IMR-90 (cell line): ENCODE results near the gene LAMA5. TPM values are rescaled to one million over a fixed set of nuclear protein-coding genes. Genes with fewer than 3 reads are reported as not detected.

ENCODE experiments used
- ATAC-seq: fragments of 200-7000 bp; cut with Tn5 transposase; 2 replicates; pipeline ENCODE4 v1.9.1; 2020; ENCODE audit warnings: low read depth, mild to moderate bottlenecking, moderate library complexity
- BruUV-seq: library from RNA; stranded (reverse); fragments of 400-500 nt; replicated peaks from 2 replicates; lab custom pipeline; 2021; lab: Mats Ljungman, UMichigan
- CTCF ChIA-PET: fragments of 300-600 bp; formaldehyde crosslinking; extraction: SDS; loops from one replicate; lab custom pipeline; 2021; ENCODE audit warnings: antibody characterized with exemption; lab: Yijun Ruan, JAX
- POLR2A ChIA-PET: fragments of 300-600 bp; sonication (Branson Sonifier 250); formaldehyde crosslinking; loops from one replicate; lab custom pipeline; 2022; ENCODE audit warnings: antibody characterized with exemption; ENCODE audit not compliant: unreplicated experiment; lab: Charles Lee
- DNase-seq: peaks from one replicate; pipeline ENCODE4 v3.0.0; 2013
- H2AFZ ChIP-seq: replicated peaks from 2 replicates; pipeline ENCODE3; 2013; ENCODE audit warnings: low read length, mild to moderate bottlenecking; ENCODE audit not compliant: poor library complexity
- H2AK5ac ChIP-seq: 2 replicates; pipeline ENCODE4 v1.6.1; 2013; ENCODE audit warnings: low read depth, low read length, inconsistent platforms
- H2AK9ac ChIP-seq: replicated peaks from 2 replicates; pipeline ENCODE3; 2013; ENCODE audit warnings: mild to moderate bottlenecking, low read depth, low read length, moderate library complexity; ENCODE audit not compliant: poor library complexity
- H2BK120ac ChIP-seq: 2 replicates; pipeline ENCODE4 v1.6.1; 2013; ENCODE audit warnings: low read depth, low read length, inconsistent platforms
- H2BK15ac ChIP-seq: 3 replicates; pipeline ENCODE4 v1.6.1; 2013; ENCODE audit warnings: low read depth, low read length, inconsistent platforms
- H2BK20ac ChIP-seq: 2 replicates; pipeline ENCODE4 v1.6.1; 2013; ENCODE audit warnings: low read depth, mild to moderate bottlenecking, inconsistent platforms, low read length, moderate library complexity
- H2BK5ac ChIP-seq: 2 replicates; pipeline ENCODE4 v1.6.1; 2013; ENCODE audit warnings: mild to moderate bottlenecking, low read depth, low read length, inconsistent platforms; ENCODE audit not compliant: poor library complexity, severe bottlenecking
- H3K14ac ChIP-seq: replicated peaks from 2 replicates; pipeline ENCODE4 v1.6.1; 2013; ENCODE audit warnings: low read depth, low read length, inconsistent platforms
- H3K18ac ChIP-seq: 2 replicates; pipeline ENCODE4 v1.6.1; 2013; ENCODE audit warnings: low read depth, low read length, control low read depth
- H3K23ac ChIP-seq: 2 replicates; pipeline ENCODE4 v1.6.1; 2013; ENCODE audit warnings: low read depth, low read length, inconsistent platforms
- H3K27ac ChIP-seq: 2 replicates; pipeline ENCODE4 v1.5.1; 2013; ENCODE audit warnings: mild to moderate bottlenecking, control low read depth, low read length; ENCODE audit not compliant: insufficient read depth
- H3K27me3 ChIP-seq: 2 replicates; pipeline ENCODE4 v1.6.1; 2013; ENCODE audit warnings: low read length; ENCODE audit not compliant: control insufficient read depth, insufficient read depth
- H3K36me3 ChIP-seq: 2 replicates; pipeline ENCODE4 v1.6.1; 2013; ENCODE audit warnings: low read length, mixed read lengths; ENCODE audit not compliant: control insufficient read depth, insufficient read depth
- H3K4ac ChIP-seq: 2 replicates; pipeline ENCODE4 v1.6.1; 2013; ENCODE audit warnings: low read depth, low read length, inconsistent platforms
- H3K4me1 ChIP-seq: 2 replicates; pipeline ENCODE4 v1.6.1; 2013; ENCODE audit warnings: low read length, mixed read lengths; ENCODE audit not compliant: control insufficient read depth, insufficient read depth
- H3K4me2 ChIP-seq: 2 replicates; pipeline ENCODE4 v1.6.1; 2013; ENCODE audit warnings: low read depth, mild to moderate bottlenecking, control low read depth, low read length, moderate library complexity
- H3K4me3 ChIP-seq: 2 replicates; pipeline ENCODE4 v1.5.1; 2013; ENCODE audit warnings: low read depth, mild to moderate bottlenecking, control low read depth, low read length, moderate library complexity; ENCODE audit not compliant: insufficient read depth
- H3K56ac ChIP-seq: 2 replicates; pipeline ENCODE4 v1.6.1; 2013; ENCODE audit warnings: low read length, inconsistent platforms; ENCODE audit not compliant: insufficient read depth; ENCODE audit errors: extremely low read depth
- H3K79me1 ChIP-seq, 2 experiments: 2 replicates each; pipeline ENCODE4 v1.6.1; 2013; ENCODE audit warnings: low read length in 2 of 2, inconsistent platforms in 1 of 2, low read depth in 1 of 2
- H3K9ac ChIP-seq: 2 replicates; pipeline ENCODE4 v1.6.1; 2013; ENCODE audit warnings: low read depth, low read length, control low read depth
- H3K9me1 ChIP-seq: 2 replicates; pipeline ENCODE4 v1.6.1; 2013; ENCODE audit warnings: low read length, inconsistent platforms; ENCODE audit not compliant: insufficient read depth
- H3K9me3 ChIP-seq: 2 replicates; pipeline ENCODE4 v1.6.1; 2013; ENCODE audit warnings: low read length; ENCODE audit not compliant: control insufficient read depth, insufficient read depth
- H4K20me1 ChIP-seq: 2 replicates; pipeline ENCODE4 v1.6.1; 2013; ENCODE audit warnings: low read length, inconsistent platforms; ENCODE audit not compliant: insufficient read depth
- H4K5ac ChIP-seq: 2 replicates; pipeline ENCODE4 v1.6.1; 2013; ENCODE audit warnings: mild to moderate bottlenecking, low read depth, low read length, control low read depth
- H4K8ac ChIP-seq, 2 experiments: 2 replicates each; pipeline ENCODE4 v1.6.1; 2013; ENCODE audit warnings: low read depth in 2 of 2, low read length in 2 of 2, control low read depth in 1 of 2, inconsistent platforms in 1 of 2
- H4K91ac ChIP-seq: 2 replicates; pipeline ENCODE4 v1.6.1; 2013; ENCODE audit warnings: low read depth, low read length, inconsistent platforms; ENCODE audit not compliant: insufficient read depth
- CHD1 ChIP-seq: IDR thresholded peaks from 2 replicates; pipeline ENCODE4 v1.6.1; 2012; ENCODE audit warnings: low read depth, low read length, improper control_type of control experiment
- FOS ChIP-seq: fragments of 150-350 bp; IDR thresholded peaks from 2 replicates; pipeline ENCODE4 v1.6.1; 2016; ENCODE audit warnings: low read depth, low read length
- MAZ ChIP-seq: IDR thresholded peaks from 2 replicates; pipeline ENCODE4 v1.6.1; 2012; ENCODE audit warnings: low read depth, mild to moderate bottlenecking, low read length, improper control_type of control experiment, moderate library complexity, borderline replicate concordance
- NFE2L2 ChIP-seq: fragments of 150-350 bp; IDR thresholded peaks from 2 replicates; pipeline ENCODE4 v1.6.1; 2016; ENCODE audit warnings: low read depth, mild to moderate bottlenecking, low read length
- POLR2A ChIP-seq: IDR thresholded peaks from 2 replicates; pipeline ENCODE4 v1.6.1; 2012; ENCODE audit warnings: mild to moderate bottlenecking, low read depth, low read length
- WGBS, 2 experiments: methylation state at CpG; one replicate each; pipeline versions ENCODE4 v1.1.5 to v1.1.7; 2013; ENCODE audit warnings: missing lambda C conversion rate in 2 of 2; ENCODE audit not compliant: insufficient read length in 1 of 2; ENCODE audit errors: extremely low coverage in 2 of 2; 5-methylcytosine and 5-hydroxymethylcytosine counted together
- dilution Hi-C: fragments of 300-500 bp; cut with HindIII; formaldehyde crosslinking; loops from one replicate; pipeline ENCODE4 v1.14.3; 2018; ENCODE audit warnings: low sequenced_read_pairs; ENCODE audit not compliant: unreplicated experiment
- in situ Hi-C: fragments of 300-500 bp; cut with MboI; formaldehyde crosslinking; loops from 3 replicates; pipeline ENCODE4 v1.14.3; 2019; ENCODE audit warnings: low sequenced_read_pairs, inconsistent platforms, mixed read lengths
- intact Hi-C: fragments of 100-400 bp; cut with micrococcal nuclease; formaldehyde crosslinking; loops from 2 replicates; pipeline ENCODE4 v1.10.0; 2022
- polyA plus RNA-seq, 3 experiments: library from polyadenylated mRNA; depleted of rRNA; stranded (reverse); fragments of >200 nt; gene quantifications; 2 replicates each; pipeline ENCODE4 v1.2.3, GENCODE V29; 2012; ENCODE audit warnings: low replicate concordance in 1 of 3
- total RNA-seq: library from RNA; depleted of rRNA; stranded (reverse); fragments of >200 nt; gene quantifications from 2 replicates; pipeline ENCODE4 v1.2.3, GENCODE V29; 2012

Gene LAMA5
- total and polyA plus RNA-seq, 2 of the 4 experiments (the other 2 are of a cell fraction), result 0.90 to 7.3 TPM

DNA sequence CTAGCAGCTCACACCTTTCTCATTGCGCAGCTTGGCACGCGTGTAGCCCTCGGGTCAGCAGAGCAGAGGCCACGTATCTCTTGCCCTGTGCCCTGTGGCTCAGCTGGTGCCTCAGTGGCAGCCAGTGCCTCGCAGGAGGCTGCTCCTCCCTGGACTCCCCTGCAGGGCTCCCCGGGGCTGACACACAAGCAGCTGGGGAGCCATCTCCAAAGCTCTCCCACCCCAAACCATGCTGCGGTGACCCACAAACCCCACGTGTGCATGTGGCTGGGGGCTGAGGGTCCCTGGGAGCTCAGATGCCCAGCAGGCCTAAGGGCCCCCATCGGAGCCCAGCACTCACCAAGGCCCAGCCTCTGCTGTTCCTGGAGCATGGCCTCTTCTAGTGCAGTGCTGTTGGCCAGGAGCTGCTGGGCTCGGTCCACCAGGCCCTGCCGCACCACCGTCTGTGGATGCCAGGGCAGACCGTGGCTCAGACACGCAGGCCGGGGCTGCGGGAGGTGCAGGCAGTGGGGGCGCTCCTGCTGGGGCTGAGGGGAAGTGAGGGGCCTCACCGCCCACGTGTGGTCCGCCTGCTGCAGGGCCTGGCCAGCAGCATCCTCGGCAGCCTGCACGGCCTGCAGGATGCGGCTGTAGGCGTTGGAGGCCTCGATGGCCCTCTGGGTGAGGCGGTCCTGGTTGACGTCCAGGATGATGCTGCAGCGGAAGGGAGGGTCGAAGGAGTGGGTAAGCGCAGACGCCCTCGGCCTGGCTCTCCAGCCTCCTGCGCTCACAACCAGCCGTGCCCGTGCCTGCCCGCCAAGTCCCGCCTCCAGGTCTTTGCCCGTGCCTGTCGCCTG lies 50.6 kb downstream of the LAMA5 start:
- no peaks in the 10 kb centered on the region for H4K20me1 ChIP-seq
- intact Hi-C loops, result no loop called here
- ChIA-PET CTCF (no interaction called here), POLR2A (no interaction called here)
- H3K27ac ChIP-seq, result no peak overlapping the region
- no TSS peak for BruUV-seq
- no peak overlapping the region for H3K23ac ChIP-seq
- no peak for ATAC-seq
- H2BK5ac ChIP-seq, result no peak overlapping the region
- no peak overlapping the region for H4K8ac ChIP-seq
- dilution Hi-C loops, result no loop called here
- H3K79me1 ChIP-seq, result no peaks in the 10 kb centered on the region
- no peaks in the 10 kb centered on the region for H3K27me3 ChIP-seq
- H3K9me3 ChIP-seq, result no peaks in the 10 kb centered on the region
- H3K14ac ChIP-seq, result no peak overlapping the region
- no peak for TF ChIP-seq POLR2A
- TF ChIP-seq MAZ, result no peak
- no peak for TF ChIP-seq CHD1
- TF ChIP-seq NFE2L2, result no peak
- TF ChIP-seq FOS, result no peak
- H3K4ac ChIP-seq, result no peak overlapping the region
- no peaks in the 10 kb centered on the region for H3K4me1 ChIP-seq
- H2AK5ac ChIP-seq, result no peak overlapping the region
- no peak overlapping the region for H3K56ac ChIP-seq
- no peak for DNase-seq
- 90% methylated on average over 29 of the region's 40 CpGs; no CpG with 5 or more reads in 1 of the 2 experiments for WGBS, 2 experiments
- no peak overlapping the region for H3K4me3 ChIP-seq
- no peak overlapping the region for H2BK120ac ChIP-seq
- no peak overlapping the region for H4K5ac ChIP-seq
- H2BK15ac ChIP-seq, result no peak overlapping the region
- H3K4me2 ChIP-seq, result no peak overlapping the region
- H3K36me3 ChIP-seq, result peaks cover 42% of the 10 kb centered on the region; the same call in 1 of the 2 replicates
- no peak overlapping the region for H2AFZ ChIP-seq
- H3K9me1 ChIP-seq, result no peaks in the 10 kb centered on the region
- H3K9ac ChIP-seq, result no peak overlapping the region
- H2AK9ac ChIP-seq, result no peak overlapping the region
- no peak overlapping the region for H2BK20ac ChIP-seq
- no peak overlapping the region for H3K18ac ChIP-seq
- in situ Hi-C loops, result no loop called here
- H4K91ac ChIP-seq, result no peak overlapping the region
